CD4-positive, alpha-beta T cell treated with Interleukin-15 for 4 hours (primary cell): ENCODE data around the gene MAP4K1.
"Not testable (repeated sequence)": the region's sequence is repeated elsewhere in the genome, so short reads cannot be mapped to it uniquely, and the experiment has no call there.

Experiments
- DNase-seq: peaks from one replicate; pipeline ENCODE4 v3.0.0-alpha.2; 2020; ENCODE audit warnings: low spot score

Gene MAP4K1

DNA sequence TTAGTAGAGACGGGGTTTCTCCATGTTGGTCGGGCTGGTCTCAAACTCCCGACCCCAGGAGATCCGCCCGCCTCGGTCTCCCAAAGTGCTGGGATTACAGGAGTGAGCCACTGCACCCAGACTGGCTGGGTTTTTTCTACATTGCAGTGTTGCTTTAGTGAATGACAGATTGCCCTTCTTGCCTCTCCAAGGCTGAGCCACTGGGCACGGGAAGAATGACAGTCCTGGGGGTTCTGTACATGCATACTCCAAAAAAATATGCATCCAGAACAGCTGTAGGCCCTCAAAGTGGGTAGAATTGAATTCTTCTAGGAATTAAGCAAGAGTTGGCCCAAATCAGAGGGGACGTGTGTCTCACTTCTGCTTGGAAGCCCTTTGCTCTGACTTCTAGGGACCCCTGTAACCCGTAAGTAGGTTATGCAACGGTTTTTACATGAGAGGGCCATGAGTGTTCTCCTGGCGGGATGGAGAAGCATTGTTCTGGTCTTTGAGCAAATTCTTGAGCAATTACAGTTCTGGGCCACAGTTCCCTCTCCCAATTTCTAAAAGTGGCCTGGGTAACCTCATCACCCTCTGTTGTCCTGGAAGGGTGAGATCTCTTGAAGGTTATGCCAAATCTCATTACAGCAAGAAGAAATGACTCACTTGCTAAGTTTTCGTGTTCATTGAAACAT, 33.3 kb upstream of the MAP4K1 start:
- DNase-seq, result no peak

DNA sequence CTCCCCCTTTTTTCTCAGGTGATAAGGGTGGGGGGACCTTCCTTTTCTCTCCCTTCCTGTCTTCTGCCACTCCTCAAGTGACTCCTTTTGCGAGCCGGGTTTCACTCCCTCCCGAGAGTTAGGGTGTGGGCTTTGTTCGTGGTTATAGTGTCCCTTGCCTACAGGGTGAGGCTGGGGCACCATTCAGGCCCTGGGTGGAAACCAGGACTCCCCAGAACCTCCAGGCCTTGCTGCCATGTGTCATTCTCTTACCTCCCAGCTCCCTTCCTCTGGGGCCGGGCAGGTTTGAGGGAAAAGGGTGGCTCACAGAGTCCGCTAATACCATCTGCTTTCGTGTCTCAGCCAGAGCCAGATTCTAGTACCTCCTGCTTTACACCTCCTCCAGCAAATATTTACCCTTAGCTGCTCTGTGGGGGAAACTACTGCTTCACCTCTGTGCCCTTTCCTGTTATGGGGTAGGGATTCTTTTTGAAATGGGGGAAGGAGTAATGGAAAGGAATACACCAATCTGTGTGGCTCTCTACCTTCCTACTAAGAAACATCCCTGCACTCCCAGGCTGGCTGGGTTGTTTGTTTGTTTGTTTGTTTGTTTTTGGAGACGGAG, 32.5 kb upstream of the MAP4K1 start:
- no peak for DNase-seq

DNA sequence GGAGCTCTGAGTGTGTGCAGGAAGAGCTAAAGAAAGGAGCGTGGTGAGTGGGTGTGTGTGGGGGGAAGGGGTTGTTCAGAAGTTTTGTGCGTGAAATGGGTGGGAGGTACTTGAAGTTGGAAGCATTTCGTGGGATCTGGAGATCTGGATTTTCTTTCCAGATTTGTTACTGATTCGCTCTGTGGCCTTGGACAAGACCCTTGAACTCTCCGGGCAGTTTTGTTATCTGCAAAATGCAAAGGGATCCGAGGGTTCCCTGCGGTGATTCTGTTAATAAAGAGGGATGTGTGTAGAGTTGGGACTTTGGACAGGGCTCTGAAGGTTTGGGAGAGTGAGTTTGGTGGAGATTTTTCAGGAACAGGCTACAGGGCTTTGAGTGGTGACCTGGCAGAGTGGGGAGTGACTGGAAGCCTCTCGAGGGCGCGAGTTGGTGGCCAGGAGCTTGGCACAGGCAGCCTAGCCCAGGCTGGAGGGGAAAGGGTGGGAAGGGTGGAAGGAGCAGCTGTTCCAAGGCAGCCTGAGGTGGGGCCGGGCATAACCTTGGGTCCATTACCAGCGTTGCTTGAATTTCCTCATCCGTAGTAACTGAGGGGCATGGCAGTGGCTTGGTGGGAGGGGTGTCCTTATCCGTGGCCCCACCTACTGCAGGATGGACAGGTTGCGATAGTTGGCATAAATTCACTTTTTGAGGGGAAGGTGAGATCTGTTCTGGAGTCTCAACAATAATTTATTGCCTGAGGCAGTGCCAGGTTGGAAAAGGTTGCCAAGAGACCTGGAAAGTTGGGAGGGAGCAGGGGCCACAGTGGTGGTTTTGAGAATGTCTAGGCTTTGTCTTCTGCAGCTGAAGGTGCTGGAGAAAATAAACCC, 31.8 kb upstream of the MAP4K1 start:
- no peak for DNase-seq

DNA sequence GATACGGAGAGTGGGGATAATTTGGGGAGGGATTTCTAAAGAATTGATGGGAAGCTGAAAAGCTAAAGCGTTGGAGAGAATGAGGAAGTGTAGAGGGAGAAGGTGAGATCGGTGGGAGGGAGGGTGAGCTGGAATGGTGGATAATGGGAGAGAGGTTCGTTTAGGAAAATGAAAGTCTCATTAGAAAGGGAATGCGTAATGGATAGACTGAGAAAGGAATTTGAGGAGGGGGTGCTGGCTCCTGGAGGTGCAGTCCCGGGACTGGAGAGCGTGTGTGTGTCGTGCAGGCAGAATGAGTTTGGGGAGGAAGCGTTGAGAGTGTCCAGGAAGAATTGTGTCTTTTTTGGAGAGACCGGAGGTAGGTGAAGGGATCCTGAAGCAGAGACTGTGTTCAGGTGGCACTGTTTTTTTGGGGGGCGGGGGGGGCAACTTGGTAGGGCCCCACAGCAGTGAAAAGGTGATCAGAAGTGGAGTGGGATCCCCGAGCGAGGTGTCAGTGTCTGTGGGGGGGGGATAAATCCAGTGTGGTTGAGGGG, 31.1 kb upstream of the MAP4K1 start:
- DNase-seq, result no peak

DNA sequence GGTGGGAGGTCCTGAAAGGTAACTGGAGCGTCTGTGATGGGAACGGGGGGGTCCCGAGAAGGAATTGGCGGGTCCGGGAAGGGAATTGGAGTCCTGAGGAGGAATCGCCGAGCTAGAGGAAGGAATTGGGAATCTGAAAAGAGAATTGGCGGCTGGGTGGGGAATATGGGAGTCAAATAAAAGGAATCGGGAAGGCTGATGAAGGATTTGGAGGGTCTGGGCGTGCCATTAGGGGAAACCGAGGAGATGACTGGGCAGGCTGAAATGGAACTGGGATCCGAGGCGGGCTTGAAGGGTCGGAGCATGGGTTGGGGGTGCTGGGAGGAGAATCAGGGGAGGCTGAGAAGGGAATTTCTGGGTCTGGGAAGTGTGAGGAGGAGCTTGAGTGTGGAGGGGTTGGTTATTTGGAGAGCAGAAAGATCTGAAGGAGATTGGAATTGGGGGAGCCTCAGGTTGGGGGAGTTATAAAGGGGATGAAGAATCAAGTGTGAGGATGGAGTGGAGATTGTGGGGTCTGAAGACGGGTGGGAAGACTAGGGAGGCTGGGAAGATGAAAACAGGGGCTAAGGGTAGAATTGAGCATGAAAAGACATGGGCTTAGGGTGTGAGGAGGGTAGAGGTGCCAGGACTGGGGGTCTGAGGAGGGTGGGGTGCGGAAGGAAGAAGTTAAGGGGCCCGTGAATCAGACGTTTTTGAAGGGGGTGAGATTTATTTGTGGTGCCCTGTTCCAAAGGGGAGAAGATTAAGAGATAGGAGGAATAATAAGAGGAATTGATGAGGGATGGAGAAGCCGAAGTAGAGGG, 30.4 kb upstream of the MAP4K1 start:
- DNase-seq, result no peak

DNA sequence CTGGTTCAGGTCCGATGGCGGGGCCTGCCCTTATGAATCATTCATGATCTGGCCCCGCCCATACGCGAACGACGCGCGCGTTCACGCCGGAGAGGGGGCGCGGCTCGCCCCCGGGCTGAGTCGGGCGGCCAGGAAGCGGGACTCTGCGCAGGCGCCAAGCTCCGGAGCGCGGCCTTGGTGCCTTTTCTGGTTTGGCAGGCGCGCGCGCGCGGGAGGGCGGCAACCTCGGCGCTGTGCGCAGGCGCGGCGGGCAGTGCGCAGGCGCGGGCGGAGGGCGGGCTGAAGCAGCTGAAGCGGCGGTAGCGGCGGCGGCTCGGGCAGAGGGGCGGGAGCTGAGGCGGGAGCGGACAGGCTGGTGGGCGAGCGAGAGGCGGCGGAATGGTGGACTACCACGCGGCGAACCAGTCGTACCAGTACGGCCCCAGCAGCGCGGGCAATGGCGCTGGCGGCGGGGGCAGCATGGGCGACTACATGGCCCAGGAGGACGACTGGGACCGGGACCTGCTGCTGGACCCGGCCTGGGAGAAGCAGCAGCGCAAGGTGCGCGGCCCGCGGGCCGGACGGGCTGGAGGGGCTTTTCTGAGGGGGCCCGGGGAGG, 29.7 kb upstream of the MAP4K1 start, which contains the start of gene ACTN4:
Gene ACTN4 (plus strand): TSS at position 282 of the 598 bp plus-strand sequence. CDS start 97 bp downstream, at position 379.
- DNase-seq, result peak; percentile 100

DNA sequence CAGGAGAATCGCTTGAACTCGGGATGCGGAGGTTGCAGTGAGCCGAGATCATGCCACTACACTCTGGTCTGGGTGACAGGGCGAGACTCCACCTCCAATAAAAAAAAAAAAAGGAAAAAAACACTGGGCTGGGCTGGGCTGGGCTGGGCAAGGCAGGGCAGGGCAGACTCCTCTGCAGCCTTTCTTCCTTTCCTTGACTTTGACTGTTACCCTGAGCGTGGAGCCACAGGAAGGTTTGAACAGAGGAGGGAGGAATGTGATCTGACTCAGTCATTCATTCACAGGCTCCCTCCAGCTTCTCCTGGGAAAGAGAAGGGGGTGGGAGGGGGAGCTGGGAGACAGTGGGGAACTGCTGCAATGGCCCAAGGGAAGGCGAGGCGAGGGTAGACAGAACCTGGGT, 27.0 kb upstream of the MAP4K1 start:
- DNase-seq, result no peak

DNA sequence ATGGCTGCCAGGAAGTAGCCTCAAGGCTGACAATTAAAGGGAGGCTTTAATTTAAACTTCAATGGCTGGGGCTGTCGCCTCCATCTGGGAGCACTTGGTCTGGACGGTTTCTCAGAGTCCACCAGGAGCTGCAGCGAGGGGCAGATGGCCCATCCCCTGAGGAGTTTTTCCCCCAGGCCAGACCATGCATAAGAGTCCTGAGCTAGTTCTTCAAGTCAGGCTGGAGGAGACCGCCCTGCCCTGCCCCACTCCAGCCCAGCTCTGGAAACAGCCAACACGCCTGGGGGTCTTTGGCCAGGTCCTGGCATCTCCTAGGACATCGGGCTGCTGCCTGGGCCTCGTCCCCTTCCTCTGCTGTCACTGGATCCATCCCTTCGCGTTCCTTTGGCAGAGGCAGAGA, 24.4 kb upstream of the MAP4K1 start:
- DNase-seq, result no peak

GRCh38 chr19:38640368-38640767, 22.6 kb upstream of the MAP4K1 start:
- no peak for DNase-seq

- DNase-seq, result no peak
Observed at GRCh38 chr19:38639679-38640078, 21.9 kb upstream of the MAP4K1 start.

- no peak for DNase-seq
Observed at GRCh38 chr19:38638461-38638860, 20.7 kb upstream of the MAP4K1 start.

- DNase-seq, result no peak
Observed at GRCh38 chr19:38635483-38636399, 18.0 kb upstream of the MAP4K1 start.

DNA sequence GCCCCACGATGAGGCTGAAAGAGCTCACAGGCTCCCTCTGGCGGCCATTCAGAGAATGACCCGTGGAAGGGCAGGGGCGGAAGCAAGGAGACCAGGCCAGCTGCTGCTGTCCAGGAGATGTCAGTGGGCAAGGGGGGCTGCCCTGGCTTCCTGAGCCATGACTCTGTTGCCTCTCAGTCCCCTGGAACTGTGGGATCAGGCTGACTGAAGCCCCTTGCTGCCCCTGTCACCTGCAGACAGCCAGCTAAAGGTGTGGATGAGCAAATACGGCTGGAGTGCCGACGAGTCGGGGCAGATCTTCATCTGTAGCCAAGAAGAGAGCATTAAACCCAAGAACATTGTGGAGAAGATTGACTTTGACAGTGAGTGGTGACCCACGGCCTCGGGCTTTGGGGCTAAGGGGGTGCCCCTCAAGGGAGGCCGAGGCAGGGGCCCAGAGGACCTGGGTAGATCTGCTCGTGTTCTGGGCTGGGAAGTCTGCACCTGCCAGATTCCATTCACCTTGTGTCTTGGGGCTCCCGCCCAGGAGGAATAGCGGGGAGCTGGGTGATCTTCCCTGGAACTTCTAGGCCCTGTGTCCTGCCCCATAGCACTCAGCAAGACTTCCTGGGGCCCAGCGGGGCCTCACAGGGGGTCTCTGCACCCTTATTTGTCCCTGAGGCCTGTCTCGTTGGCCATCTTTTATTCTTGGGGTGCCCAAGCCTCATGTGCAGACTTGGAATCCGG, 17.2 kb upstream of the MAP4K1 start:
- DNase-seq, result peak; percentile 76

DNA sequence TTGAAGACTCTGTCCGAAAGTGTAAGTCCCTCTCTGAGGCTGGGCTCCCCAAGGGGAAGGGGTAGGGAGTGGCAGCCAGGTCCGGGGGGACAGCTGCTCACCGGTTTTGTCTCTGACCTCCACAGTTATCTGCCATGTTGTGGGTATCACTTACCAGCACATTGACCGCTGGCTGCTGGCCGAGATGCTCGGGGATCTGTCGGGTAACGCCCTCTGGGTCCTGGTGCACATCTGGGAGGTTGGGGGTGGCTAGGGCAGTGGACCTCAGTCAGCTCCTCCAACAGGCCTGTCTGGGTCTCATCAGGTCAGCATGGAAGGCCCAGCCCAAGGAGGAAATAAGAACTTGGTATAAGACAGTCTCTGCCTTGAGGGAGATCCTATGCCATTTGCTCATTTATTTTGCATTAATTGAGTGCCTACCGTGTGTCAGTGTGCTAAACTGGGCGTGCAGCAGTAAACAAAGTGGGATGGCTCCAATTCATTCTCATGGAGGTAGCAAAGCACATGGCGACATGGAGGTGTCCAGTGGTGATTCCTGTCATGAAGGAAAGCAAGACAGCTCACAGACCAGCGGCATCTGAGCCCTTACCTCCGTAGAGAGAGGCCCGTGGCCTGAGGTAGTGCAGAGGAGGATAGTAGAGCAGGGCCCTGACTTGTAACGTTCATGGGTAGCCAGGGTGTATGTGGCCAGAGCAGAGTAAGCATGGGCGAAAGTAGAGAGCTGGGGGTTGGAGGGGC, 14.9 kb upstream of the MAP4K1 start:
- no peak for DNase-seq

DNA sequence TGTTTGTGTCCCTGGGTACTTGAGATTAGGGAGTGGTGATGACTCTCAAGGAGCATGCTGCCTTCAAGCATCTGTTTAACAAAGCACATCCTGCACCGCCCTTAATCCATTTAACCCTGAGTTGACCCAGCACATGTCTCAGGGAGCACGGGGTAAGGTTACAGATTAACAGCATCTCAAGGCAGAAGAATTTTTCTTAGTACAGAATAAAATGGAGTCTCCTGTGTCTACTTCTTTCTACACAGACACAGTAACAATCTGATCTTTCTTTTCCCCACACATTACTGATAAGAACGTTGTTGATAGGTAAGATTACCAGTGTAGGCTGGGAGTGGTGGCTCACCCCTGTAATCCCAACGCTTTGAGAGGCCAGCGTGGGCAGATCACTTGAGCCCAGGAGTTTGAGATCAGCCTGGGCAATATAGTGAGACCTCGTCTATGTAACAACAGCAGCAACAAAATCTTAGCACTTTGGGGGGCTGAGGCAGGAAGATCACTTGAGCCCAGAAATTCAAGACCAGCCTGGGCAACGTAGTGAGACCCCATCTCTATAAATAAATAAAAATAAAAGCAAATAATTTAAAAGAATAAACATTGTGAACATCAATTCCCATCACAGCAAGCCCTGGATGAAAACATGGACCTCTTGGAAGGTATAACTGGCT, 14.2 kb upstream of the MAP4K1 start:
- DNase-seq, result not testable (repeated sequence)

DNA sequence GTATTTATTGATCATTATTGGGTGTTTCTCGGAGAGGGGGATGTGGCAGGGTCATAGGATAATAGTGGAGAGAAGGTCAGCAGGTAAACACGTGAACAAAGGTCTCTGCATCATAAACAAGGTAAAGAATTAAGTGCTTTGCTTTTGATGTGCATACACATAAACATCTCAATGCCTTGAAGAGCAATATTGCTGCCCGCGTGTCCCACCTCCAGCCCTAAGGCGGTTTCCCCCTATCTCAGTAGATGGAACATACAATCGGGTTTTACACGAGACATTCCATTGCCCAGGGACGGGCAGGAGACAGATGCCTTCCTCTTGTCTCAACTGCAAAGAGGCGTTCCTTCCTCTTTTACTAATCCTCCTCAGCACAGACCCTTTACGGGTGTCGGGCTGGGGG, 13.5 kb upstream of the MAP4K1 start:
- DNase-seq, result not testable (repeated sequence)

DNA sequence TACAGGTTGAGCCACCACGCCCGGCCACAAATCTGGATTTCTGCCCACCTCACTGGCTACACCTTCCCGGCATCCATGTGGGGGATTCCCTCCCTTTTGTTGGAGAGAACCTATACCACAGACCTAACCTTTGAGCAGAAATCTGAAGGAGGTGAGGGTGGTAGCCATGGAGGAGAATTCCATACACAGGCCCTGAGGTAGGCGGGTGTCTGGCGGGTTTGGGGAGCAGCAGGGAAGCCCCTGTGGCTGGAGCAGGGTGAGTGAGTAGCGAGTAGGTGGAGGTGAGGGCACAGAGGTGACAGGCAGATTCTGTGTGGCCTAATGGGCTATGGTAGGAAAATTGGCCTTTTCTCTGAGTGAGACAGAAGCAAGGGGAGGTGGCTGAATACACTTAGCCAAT, 11.8 kb upstream of the MAP4K1 start:
- no peak for DNase-seq

GRCh38 chr19:38626401-38626800, 8.6 kb upstream of the MAP4K1 start:
- no peak for DNase-seq
